D721Med (cell line): ENCODE measurements around the gene ST6GALNAC3.

ENCODE experiments used
- DNase-seq: peaks from one replicate; pipeline ENCODE4 v3.0.0; 2011; ENCODE audit warnings: low spot score; ENCODE audit not compliant: insufficient read length
- FAIRE-seq: peaks from 2 replicates; lab custom pipeline; 2011; peaks lifted over from hg19 to GRCh38; lab: Jason Lieb, UNC
- CTCF ChIP-seq: IDR thresholded peaks from 2 replicates; pipeline ENCODE4 v1.5.1; 2012; ENCODE audit warnings: mild to moderate bottlenecking, control low read depth; ENCODE audit not compliant: insufficient read depth; ENCODE audit errors: missing control alignments

ST6GALNAC3 gene

GRCh38 chr1:76230842-76231281 lies 156.3 kb downstream of the ST6GALNAC3 start:
- DNase-seq (no peak), FAIRE-seq (no peak)
- TF ChIP-seq CTCF: no peak

GRCh38 chr1:76231320-76231719 lies 156.8 kb downstream of the ST6GALNAC3 start:
- DNase-seq: no peak
- FAIRE-seq: no peak
- no peak for TF ChIP-seq CTCF

- FAIRE-seq (no peak), DNase-seq (no peak)
- no peak for TF ChIP-seq CTCF
Measured at GRCh38 chr1:76232666-76233065, 158.1 kb downstream of the ST6GALNAC3 start.

- FAIRE-seq (no peak), DNase-seq (no peak)
- TF ChIP-seq CTCF: no peak
Measured at GRCh38 chr1:76234061-76234460, 159.5 kb downstream of the ST6GALNAC3 start.

- no peak for DNase-seq
- no peak for TF ChIP-seq CTCF
- FAIRE-seq: no peak
Measured at GRCh38 chr1:76237211-76237610, 162.7 kb downstream of the ST6GALNAC3 start.

GRCh38 chr1:76238094-76238628 lies 163.6 kb downstream of the ST6GALNAC3 start:
- no peak for FAIRE-seq

More at GRCh38 chr1:76238094-76238628, 163.6 kb downstream of the ST6GALNAC3 start:
- no peak for DNase-seq
- no peak for TF ChIP-seq CTCF
